ENCODE measurements around the gene AP1S1.

Gene AP1S1

GRCh38 chr7:101121991-101122932 is 32.0 kb upstream of the AP1S1 start:
- Histone ChIP-seq H3K9me3 (no peaks in the 10 kb centered on the region), H3K4me1 (ENCODE audit: control insufficient read depth in 1 of 2, insufficient read depth in 1 of 2, low read depth in 1 of 2, low read length in 1 of 2) (no peaks in the 10 kb centered on the region), H3K27me3 (peaks cover 85% of the 10 kb centered on the region), H3K4me3 (ENCODE audit: low read depth in 1 of 2, low read length in 1 of 2) (no peak overlapping the region), H3K36me3 (no peaks in the 10 kb centered on the region), H3K27ac (no peak overlapping the region)
- no peak for TF ChIP-seq CTCF (IDR thresholded peaks at IDR 0.05)

GRCh38 chr7:101122933-101123702 is 31.2 kb upstream of the AP1S1 start:
- TF ChIP-seq CTCF (IDR thresholded peaks at IDR 0.05) = no peak
- Histone ChIP-seq H3K27ac (no peak overlapping the region), H3K4me1 (ENCODE audit: control insufficient read depth in 1 of 2, insufficient read depth in 1 of 2, low read depth in 1 of 2, low read length in 1 of 2) (no peaks in the 10 kb centered on the region), H3K4me3 (ENCODE audit: low read depth in 1 of 2, low read length in 1 of 2) (no peak overlapping the region), H3K9me3 (no peaks in the 10 kb centered on the region), H3K27me3 (peaks cover 94% of the 10 kb centered on the region), H3K36me3 (no peaks in the 10 kb centered on the region)

GRCh38 chr7:101123703-101124068 is 30.6 kb upstream of the AP1S1 start:
- TF ChIP-seq CTCF (IDR thresholded peaks at IDR 0.05) = no peak
- Histone ChIP-seq H3K4me1 (ENCODE audit: control insufficient read depth in 1 of 2, insufficient read depth in 1 of 2, low read depth in 1 of 2, low read length in 1 of 2) (no peaks in the 10 kb centered on the region), H3K27ac (no peak overlapping the region), H3K9me3 (no peaks in the 10 kb centered on the region), H3K36me3 (no peaks in the 10 kb centered on the region), H3K4me3 (ENCODE audit: low read depth in 1 of 2, low read length in 1 of 2) (no peak overlapping the region), H3K27me3 (peaks cover 98% of the 10 kb centered on the region)

GRCh38 chr7:101124376-101125056 is 29.8 kb upstream of the AP1S1 start:
- no peaks in the 10 kb centered on the region for H3K9me3 ChIP-seq
- H3K27ac ChIP-seq = no peak overlapping the region
- TF ChIP-seq CTCF (IDR thresholded peaks at IDR 0.05) = no peak
- H3K4me3 ChIP-seq (ENCODE audit: low read depth in 1 of 2, low read length in 1 of 2) = no peak overlapping the region
- H3K4me1 ChIP-seq (ENCODE audit: control insufficient read depth in 1 of 2, insufficient read depth in 1 of 2, low read depth in 1 of 2, low read length in 1 of 2) = no peaks in the 10 kb centered on the region
- no peaks in the 10 kb centered on the region for H3K36me3 ChIP-seq
- H3K27me3 ChIP-seq = peaks cover 90% of the 10 kb centered on the region

DNA sequence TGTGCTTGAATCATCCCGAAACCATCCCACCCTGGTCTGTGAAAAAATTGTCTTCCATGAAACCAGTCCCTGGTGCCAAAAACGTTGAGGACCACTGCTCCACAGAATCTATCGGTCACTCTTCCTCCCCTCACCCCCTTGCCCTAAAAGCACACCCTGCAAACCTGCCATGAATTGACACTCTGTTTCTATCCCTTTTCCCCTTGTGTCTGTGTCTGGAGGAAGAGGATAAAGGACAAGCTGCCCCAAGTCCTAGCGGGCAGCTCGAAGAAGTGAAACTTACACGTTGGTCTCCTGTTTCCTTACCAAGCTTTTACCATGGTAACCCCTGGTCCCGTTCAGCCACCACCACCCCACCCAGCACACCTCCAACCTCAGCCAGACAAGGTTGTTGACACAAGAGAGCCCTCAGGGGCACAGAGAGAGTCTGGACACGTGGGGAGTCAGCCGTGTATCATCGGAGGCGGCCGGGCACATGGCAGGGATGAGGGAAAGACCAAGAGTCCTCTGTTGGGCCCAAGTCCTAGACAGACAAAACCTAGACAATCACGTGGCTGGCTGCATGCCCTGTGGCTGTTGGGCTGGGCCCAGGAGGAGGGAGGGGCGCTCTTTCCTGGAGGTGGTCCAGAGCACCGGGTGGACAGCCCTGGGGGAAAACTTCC is 28.2 kb upstream of the AP1S1 start:
- Histone ChIP-seq H3K27ac (no peak overlapping the region), H3K4me1 (ENCODE audit: control insufficient read depth in 1 of 2, insufficient read depth in 1 of 2, low read depth in 1 of 2, low read length in 1 of 2) (no peaks in the 10 kb centered on the region), H3K4me3 (ENCODE audit: low read depth in 1 of 2, low read length in 1 of 2) (no peak overlapping the region)

More for the DNA sequence above, 28.2 kb upstream of the AP1S1 start:
- Histone ChIP-seq H3K9me3 (no peaks in the 10 kb centered on the region), H3K27me3 (peaks cover 77% of the 10 kb centered on the region), H3K36me3 (no peaks in the 10 kb centered on the region)
- no peak for TF ChIP-seq CTCF (IDR thresholded peaks at IDR 0.05)

Measured in neutrophil (primary cell).